Measurements from ENCODE around the gene AARS2. TPM values are rescaled to one million over a fixed set of nuclear protein-coding genes. Genes with fewer than 3 reads are reported as not detected.

The AARS2 gene
- total and polyA plus RNA-seq, 10 of the 15 experiments (the other 5 are each of a cell fraction or from before 2014, with no cell fraction given) = 0.71 to 18.3 (median 12.7) TPM

DNA sequence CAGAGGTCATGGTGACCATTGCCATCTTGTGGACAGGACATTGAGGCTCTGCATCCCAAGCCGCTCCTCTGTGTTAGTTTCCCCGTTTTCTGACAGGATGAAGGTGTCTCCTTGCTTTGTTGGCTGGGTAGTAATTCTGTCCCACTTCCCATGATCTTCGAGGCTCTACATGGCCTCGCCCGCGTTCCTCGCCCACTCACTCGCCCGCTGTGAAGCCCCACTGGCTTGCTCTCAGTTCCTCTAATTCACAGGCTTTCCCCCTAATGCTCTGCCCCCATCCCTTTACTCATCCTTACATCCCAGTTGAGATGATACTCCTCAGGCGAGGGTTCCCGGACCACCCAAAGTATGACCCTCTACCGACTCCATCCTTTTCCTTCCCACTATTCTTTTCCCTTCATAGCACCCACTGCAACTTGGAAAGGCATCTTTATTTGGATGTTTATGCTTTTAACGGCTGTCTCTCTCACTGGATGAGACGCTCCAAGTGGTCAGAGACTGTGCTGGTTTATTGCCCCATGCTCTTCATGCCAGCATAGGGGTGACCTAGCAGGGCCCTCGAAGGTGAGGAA is 55.3 kb downstream of the AARS2 start (continued):
- TF ChIP-seq, protein P1, sequence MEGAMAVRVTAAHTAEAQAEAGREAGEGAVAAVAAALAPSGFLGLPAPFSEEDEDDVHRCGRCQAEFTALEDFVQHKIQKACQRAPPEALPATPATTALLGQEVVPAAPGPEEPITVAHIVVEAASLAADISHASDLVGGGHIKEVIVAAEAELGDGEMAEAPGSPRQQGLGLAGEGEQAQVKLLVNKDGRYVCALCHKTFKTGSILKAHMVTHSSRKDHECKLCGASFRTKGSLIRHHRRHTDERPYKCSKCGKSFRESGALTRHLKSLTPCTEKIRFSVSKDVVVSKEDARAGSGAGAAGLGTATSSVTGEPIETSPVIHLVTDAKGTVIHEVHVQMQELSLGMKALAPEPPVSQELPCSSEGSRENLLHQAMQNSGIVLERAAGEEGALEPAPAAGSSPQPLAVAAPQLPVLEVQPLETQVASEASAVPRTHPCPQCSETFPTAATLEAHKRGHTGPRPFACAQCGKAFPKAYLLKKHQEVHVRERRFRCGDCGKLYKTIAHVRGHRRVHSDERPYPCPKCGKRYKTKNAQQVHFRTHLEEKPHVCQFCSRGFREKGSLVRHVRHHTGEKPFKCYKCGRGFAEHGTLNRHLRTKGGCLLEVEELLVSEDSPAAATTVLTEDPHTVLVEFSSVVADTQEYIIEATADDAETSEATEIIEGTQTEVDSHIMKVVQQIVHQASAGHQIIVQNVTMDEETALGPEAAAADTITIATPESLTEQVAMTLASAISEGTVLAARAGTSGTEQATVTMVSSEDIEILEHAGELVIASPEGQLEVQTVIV (IDR thresholded peaks at IDR 0.05; ENCODE audit: borderline replicate concordance, partially characterized antibody) = no peak
- TF ChIP-seq, protein P2, sequence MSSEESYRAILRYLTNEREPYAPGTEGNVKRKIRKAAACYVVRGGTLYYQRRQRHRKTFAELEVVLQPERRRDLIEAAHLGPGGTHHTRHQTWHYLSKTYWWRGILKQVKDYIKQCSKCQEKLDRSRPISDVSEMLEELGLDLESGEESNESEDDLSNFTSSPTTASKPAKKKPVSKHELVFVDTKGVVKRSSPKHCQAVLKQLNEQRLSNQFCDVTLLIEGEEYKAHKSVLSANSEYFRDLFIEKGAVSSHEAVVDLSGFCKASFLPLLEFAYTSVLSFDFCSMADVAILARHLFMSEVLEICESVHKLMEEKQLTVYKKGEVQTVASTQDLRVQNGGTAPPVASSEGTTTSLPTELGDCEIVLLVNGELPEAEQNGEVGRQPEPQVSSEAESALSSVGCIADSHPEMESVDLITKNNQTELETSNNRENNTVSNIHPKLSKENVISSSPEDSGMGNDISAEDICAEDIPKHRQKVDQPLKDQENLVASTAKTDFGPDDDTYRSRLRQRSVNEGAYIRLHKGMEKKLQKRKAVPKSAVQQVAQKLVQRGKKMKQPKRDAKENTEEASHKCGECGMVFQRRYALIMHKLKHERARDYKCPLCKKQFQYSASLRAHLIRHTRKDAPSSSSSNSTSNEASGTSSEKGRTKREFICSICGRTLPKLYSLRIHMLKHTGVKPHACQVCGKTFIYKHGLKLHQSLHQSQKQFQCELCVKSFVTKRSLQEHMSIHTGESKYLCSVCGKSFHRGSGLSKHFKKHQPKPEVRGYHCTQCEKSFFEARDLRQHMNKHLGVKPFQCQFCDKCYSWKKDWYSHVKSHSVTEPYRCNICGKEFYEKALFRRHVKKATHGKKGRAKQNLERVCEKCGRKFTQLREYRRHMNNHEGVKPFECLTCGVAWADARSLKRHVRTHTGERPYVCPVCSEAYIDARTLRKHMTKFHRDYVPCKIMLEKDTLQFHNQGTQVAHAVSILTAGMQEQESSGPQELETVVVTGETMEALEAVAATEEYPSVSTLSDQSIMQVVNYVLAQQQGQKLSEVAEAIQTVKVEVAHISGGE (CRISPR knock-in tag; IDR thresholded peaks at IDR 0.05) = no peak; the same call in 1 of the 2 replicates
- TF ChIP-seq ZNF24 (IDR thresholded peaks at IDR 0.05) = peak; percentile 67
- 0 out of 2 replicates have a peak, but pooled peaks have one; percentile 31 for TF ChIP-seq CHD2 (IDR thresholded peaks at IDR 0.05; ENCODE audit: borderline replicate concordance, low read depth, low read length)
- 0 out of 2 replicates have a peak, but pooled peaks have one; percentile 54 for TF ChIP-seq MYB (IDR thresholded peaks at IDR 0.05; ENCODE audit: borderline replicate concordance, low read depth, low read length)
- TF ChIP-seq HDAC2 (IDR thresholded peaks at IDR 0.05) = no peak
- TF ChIP-seq, protein P3, sequence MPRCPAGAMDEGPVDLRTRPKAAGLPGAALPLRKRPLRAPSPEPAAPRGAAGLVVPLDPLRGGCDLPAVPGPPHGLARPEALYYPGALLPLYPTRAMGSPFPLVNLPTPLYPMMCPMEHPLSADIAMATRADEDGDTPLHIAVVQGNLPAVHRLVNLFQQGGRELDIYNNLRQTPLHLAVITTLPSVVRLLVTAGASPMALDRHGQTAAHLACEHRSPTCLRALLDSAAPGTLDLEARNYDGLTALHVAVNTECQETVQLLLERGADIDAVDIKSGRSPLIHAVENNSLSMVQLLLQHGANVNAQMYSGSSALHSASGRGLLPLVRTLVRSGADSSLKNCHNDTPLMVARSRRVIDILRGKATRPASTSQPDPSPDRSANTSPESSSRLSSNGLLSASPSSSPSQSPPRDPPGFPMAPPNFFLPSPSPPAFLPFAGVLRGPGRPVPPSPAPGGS (IDR thresholded peaks at IDR 0.05; ENCODE audit: borderline replicate concordance, insufficient read depth, low read depth, low read length, poor library complexity, severe bottlenecking) = peak; percentile 2
- no peak for TF ChIP-seq JUND (IDR thresholded peaks at IDR 0.05; ENCODE audit: low read depth, low read length)
- TF ChIP-seq, protein P4, sequence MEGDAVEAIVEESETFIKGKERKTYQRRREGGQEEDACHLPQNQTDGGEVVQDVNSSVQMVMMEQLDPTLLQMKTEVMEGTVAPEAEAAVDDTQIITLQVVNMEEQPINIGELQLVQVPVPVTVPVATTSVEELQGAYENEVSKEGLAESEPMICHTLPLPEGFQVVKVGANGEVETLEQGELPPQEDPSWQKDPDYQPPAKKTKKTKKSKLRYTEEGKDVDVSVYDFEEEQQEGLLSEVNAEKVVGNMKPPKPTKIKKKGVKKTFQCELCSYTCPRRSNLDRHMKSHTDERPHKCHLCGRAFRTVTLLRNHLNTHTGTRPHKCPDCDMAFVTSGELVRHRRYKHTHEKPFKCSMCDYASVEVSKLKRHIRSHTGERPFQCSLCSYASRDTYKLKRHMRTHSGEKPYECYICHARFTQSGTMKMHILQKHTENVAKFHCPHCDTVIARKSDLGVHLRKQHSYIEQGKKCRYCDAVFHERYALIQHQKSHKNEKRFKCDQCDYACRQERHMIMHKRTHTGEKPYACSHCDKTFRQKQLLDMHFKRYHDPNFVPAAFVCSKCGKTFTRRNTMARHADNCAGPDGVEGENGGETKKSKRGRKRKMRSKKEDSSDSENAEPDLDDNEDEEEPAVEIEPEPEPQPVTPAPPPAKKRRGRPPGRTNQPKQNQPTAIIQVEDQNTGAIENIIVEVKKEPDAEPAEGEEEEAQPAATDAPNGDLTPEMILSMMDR (IDR thresholded peaks at IDR 0.05 in 2 of 3, conservative IDR thresholded peaks at IDR 0.05 in 1 of 3; ENCODE audit: control insufficient read depth in 2 of 3, extremely low read depth in 1 of 3, insufficient read depth in 1 of 3, low read depth in 3 of 3, low read length in 3 of 3) = peak in 1 of 3 experiments; percentile 2; a peak in 1 of 6 replicates
- no peak for TF ChIP-seq CHD4 (IDR thresholded peaks at IDR 0.05)
- no peak for TF ChIP-seq POLR2A (IDR thresholded peaks at IDR 0.05; ENCODE audit: low read depth, low read length)
- no peak for TF ChIP-seq NFIC (IDR thresholded peaks at IDR 0.05; ENCODE audit: low read depth, low read length)
